Measurements from ENCODE around the gene PARD3. TPM values are rescaled to one million over a fixed set of nuclear protein-coding genes. Genes with fewer than 3 reads are reported as not detected.

The PARD3 gene
- total RNA-seq, 1 experiment from 2014 or later = not detected

DNA sequence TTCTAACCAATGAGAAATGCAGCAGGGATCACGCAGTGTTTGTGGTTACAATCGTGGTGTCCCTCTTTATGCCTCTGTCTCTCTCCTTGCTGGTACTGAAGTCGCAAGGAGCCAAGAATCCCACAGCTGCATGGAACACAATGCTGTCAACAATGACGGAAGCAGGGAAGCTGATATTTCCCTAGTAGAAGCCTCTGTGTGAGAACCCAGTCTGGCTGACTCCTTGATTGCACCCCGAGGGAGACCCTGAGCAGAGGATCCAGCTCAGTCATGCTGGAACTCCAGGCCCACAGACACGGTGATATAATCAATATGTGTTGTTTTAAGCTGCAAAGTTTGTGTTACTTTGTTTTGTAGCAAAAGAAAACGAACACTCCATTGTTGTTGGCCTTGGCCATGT, 677.9 kb downstream of the PARD3 start:
- no peaks in the 10 kb centered on the region for H3K9me2 ChIP-seq (replicated peaks; ENCODE audit: insufficient read depth, low read length)
- no peaks in the 10 kb centered on the region for H3K27me3 ChIP-seq (ENCODE audit: low read length)
- no peak overlapping the region for H3K4me2 ChIP-seq (ENCODE audit: low read depth, low read length, poor library complexity, severe bottlenecking)
- H3K4me3 ChIP-seq (ENCODE audit: low read length) = no peak overlapping the region
- no peaks in the 10 kb centered on the region for H4K20me1 ChIP-seq (ENCODE audit: insufficient read depth, low read depth, low read length)
- no peaks in the 10 kb centered on the region for H3K9me3 ChIP-seq (ENCODE audit: low read length)
- no peaks in the 10 kb centered on the region for H3K79me2 ChIP-seq (ENCODE audit: low read length)
- H2AFZ ChIP-seq (ENCODE audit: low read length) = no peak overlapping the region
- H3K36me3 ChIP-seq (ENCODE audit: insufficient read depth, low read length) = no peaks in the 10 kb centered on the region
- H3K27ac ChIP-seq (ENCODE audit: low read length) = no peak overlapping the region
- H3K9ac ChIP-seq (ENCODE audit: low read length) = no peak overlapping the region
- DNase-seq = no peak
- no peaks in the 10 kb centered on the region for H3K4me1 ChIP-seq (ENCODE audit: low read length)

GRCh38 chr10:34135515-34135914, 679.6 kb downstream of the PARD3 start:
- DNase-seq = no peak
- Histone ChIP-seq H3K9ac (ENCODE audit: low read length) (no peak overlapping the region), H3K9me2 (replicated peaks; ENCODE audit: insufficient read depth, low read length) (no peaks in the 10 kb centered on the region), H3K36me3 (ENCODE audit: insufficient read depth, low read length) (no peaks in the 10 kb centered on the region), H3K4me2 (ENCODE audit: low read depth, low read length, poor library complexity, severe bottlenecking) (no peak overlapping the region), H3K4me3 (ENCODE audit: low read length) (no peak overlapping the region), H3K27ac (ENCODE audit: low read length) (no peak overlapping the region), H3K4me1 (ENCODE audit: low read length) (no peaks in the 10 kb centered on the region), H3K79me2 (ENCODE audit: low read length) (no peaks in the 10 kb centered on the region), H2AFZ (ENCODE audit: low read length) (no peak overlapping the region), H3K9me3 (ENCODE audit: low read length) (no peaks in the 10 kb centered on the region), H3K27me3 (ENCODE audit: low read length) (no peaks in the 10 kb centered on the region), H4K20me1 (ENCODE audit: insufficient read depth, low read depth, low read length) (no peaks in the 10 kb centered on the region)

DNA sequence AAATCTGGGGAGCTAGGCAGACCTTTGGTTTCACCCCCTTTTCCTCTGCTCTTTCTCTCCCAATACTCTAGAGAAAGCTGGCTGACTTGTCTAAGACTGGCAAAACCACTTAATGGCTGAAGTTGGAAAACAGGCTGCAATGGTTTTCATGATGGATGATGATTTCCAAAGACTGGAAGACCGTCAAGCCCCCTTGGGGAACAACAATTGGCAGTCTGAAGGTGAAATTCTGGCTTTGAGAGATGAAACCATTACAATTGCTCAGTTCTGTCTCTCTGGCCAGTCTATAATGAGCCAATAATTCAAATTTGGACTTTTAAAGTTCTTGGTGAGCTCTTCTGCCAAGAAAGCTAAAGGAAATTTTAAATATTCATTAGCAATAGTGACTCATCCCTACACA, 680.5 kb downstream of the PARD3 start:
- Histone ChIP-seq H2AFZ (ENCODE audit: low read length) (no peak overlapping the region), H3K9me3 (ENCODE audit: low read length) (peaks cover 5% of the 10 kb centered on the region; the same call in 1 of the 2 replicates), H3K4me3 (ENCODE audit: low read length) (no peak overlapping the region), H3K4me1 (ENCODE audit: low read length) (no peaks in the 10 kb centered on the region), H3K9ac (ENCODE audit: low read length) (no peak overlapping the region), H4K20me1 (ENCODE audit: insufficient read depth, low read depth, low read length) (no peaks in the 10 kb centered on the region), H3K36me3 (ENCODE audit: insufficient read depth, low read length) (no peaks in the 10 kb centered on the region), H3K27ac (ENCODE audit: low read length) (no peak overlapping the region), H3K9me2 (replicated peaks; ENCODE audit: insufficient read depth, low read length) (no peaks in the 10 kb centered on the region), H3K4me2 (ENCODE audit: low read depth, low read length, poor library complexity, severe bottlenecking) (no peak overlapping the region), H3K79me2 (ENCODE audit: low read length) (no peaks in the 10 kb centered on the region), H3K27me3 (ENCODE audit: low read length) (no peaks in the 10 kb centered on the region)
- no peak for DNase-seq

DNA sequence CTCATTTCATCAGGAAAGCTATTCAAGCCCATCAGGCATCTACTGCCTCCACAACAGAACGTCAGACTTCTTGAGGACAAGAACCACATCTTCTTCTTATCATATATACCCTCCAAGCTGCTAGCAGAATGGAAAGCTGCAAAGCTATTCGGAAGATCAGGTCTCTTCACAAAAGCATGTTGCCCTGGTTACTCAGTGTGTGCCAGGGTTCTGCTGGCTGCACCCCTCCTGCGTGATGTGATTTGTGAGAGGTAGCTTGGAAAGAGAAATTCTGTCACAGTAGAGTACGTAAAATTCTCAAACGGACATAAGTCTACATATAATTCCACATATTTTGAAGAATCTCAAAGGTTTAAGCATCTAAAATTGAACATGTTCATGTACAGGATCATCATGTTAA, 681.7 kb downstream of the PARD3 start:
- Histone ChIP-seq H3K4me2 (ENCODE audit: low read depth, low read length, poor library complexity, severe bottlenecking) (no peak overlapping the region), H3K4me1 (ENCODE audit: low read length) (no peaks in the 10 kb centered on the region), H3K79me2 (ENCODE audit: low read length) (no peaks in the 10 kb centered on the region), H3K9me2 (replicated peaks; ENCODE audit: insufficient read depth, low read length) (no peaks in the 10 kb centered on the region), H3K36me3 (ENCODE audit: insufficient read depth, low read length) (no peaks in the 10 kb centered on the region), H3K27me3 (ENCODE audit: low read length) (no peaks in the 10 kb centered on the region), H3K27ac (ENCODE audit: low read length) (no peak overlapping the region), H3K9ac (ENCODE audit: low read length) (no peak overlapping the region), H3K9me3 (ENCODE audit: low read length) (peaks cover 5% of the 10 kb centered on the region; the same call in 1 of the 2 replicates), H3K4me3 (ENCODE audit: low read length) (no peak overlapping the region), H2AFZ (ENCODE audit: low read length) (no peak overlapping the region), H4K20me1 (ENCODE audit: insufficient read depth, low read depth, low read length) (no peaks in the 10 kb centered on the region)
- DNase-seq = no peak

- H3K27me3 ChIP-seq (ENCODE audit: low read length) = no peaks in the 10 kb centered on the region
- H4K20me1 ChIP-seq (ENCODE audit: insufficient read depth, low read depth, low read length) = no peaks in the 10 kb centered on the region
- no peak overlapping the region for H3K4me3 ChIP-seq (ENCODE audit: low read length)
- H3K4me2 ChIP-seq (ENCODE audit: low read depth, low read length, poor library complexity, severe bottlenecking) = no peak overlapping the region
- DNase-seq = no peak
- H3K79me2 ChIP-seq (ENCODE audit: low read length) = no peaks in the 10 kb centered on the region
- no peak overlapping the region for H2AFZ ChIP-seq (ENCODE audit: low read length)
- no peak overlapping the region for H3K27ac ChIP-seq (ENCODE audit: low read length)
- H3K9ac ChIP-seq (ENCODE audit: low read length) = no peak overlapping the region
- peaks cover 5% of the 10 kb centered on the region; the same call in 1 of the 2 replicates for H3K9me3 ChIP-seq (ENCODE audit: low read length)
- peaks cover 5% of the 10 kb centered on the region; the same call in 1 of the 2 replicates for H3K9me2 ChIP-seq (replicated peaks; ENCODE audit: insufficient read depth, low read length)
- H3K4me1 ChIP-seq (ENCODE audit: low read length) = no peaks in the 10 kb centered on the region
- H3K36me3 ChIP-seq (ENCODE audit: insufficient read depth, low read length) = no peaks in the 10 kb centered on the region
Observed at GRCh38 chr10:34131152-34131551, 683.9 kb downstream of the PARD3 start.

DNA sequence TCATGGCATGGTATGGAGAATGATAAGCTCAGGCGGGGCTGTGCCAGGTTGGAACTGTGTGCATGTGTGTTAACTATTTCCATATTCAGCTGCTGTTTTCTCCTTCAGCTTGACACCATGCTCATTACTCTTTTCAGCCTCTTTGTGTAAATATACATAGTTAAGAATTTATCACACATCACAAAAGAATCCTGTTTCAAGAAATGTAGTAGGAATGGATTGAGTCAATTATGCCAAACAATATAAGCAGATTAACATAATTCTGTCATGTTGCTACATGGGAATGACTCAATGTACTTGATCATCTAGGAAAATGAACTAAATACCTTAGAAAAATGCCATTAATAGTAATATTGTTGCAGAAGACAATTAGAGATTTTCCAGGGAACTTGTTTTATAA, 687.4 kb downstream of the PARD3 start:
- H3K4me3 ChIP-seq (ENCODE audit: low read length) = no peak overlapping the region
- H3K27ac ChIP-seq (ENCODE audit: low read length) = no peak overlapping the region
- H3K9me2 ChIP-seq (replicated peaks; ENCODE audit: insufficient read depth, low read length) = peaks cover 5% of the 10 kb centered on the region; the same call in 1 of the 2 replicates
- H3K79me2 ChIP-seq (ENCODE audit: low read length) = no peaks in the 10 kb centered on the region
- no peaks in the 10 kb centered on the region for H3K27me3 ChIP-seq (ENCODE audit: low read length)
- peaks cover 5% of the 10 kb centered on the region; the same call in 1 of the 2 replicates for H3K9me3 ChIP-seq (ENCODE audit: low read length)
- DNase-seq = no peak
- H3K4me1 ChIP-seq (ENCODE audit: low read length) = no peaks in the 10 kb centered on the region
- no peaks in the 10 kb centered on the region for H4K20me1 ChIP-seq (ENCODE audit: insufficient read depth, low read depth, low read length)
- no peak overlapping the region for H3K9ac ChIP-seq (ENCODE audit: low read length)
- H3K4me2 ChIP-seq (ENCODE audit: low read depth, low read length, poor library complexity, severe bottlenecking) = no peak overlapping the region
- no peak overlapping the region for H2AFZ ChIP-seq (ENCODE audit: low read length)
- no peaks in the 10 kb centered on the region for H3K36me3 ChIP-seq (ENCODE audit: insufficient read depth, low read length)

DNA sequence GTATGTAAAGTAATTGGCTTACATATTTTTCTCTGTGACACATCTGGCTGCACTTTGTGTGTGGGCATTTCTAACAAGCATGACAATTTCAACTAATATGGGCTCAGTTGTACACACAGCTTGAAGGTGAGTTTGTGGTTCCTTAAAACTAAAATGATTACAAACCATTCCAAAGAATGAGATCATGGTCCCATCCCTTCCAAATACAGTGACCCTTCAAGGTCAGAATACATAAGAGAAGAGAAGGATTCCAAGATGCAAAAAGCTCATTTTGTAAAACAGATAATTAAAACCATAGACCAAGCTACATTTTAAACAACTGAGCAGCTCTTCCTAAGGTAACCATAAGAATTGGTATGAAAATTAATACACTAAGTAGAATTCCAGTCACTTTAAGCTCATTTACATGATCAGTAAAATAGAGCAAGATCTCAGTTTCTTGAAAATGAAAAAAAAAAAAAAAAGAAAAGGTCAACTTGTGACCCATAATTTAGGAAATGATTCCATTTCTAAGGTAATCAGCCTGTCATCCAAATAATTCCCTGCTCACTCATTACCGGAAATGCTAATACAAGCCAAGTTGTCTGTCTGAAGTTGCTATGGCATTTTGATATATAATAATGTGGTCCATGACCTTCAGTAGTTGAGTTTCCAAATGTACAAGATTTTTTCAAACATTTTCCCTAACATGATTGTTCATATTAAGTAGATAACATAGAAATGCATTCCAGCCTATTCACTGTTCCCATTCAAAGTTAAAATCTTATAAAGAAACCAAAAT, 688.5 kb downstream of the PARD3 start:
- no peaks in the 10 kb centered on the region for H3K79me2 ChIP-seq (ENCODE audit: low read length)
- no peaks in the 10 kb centered on the region for H4K20me1 ChIP-seq (ENCODE audit: insufficient read depth, low read depth, low read length)
- no peak overlapping the region for H2AFZ ChIP-seq (ENCODE audit: low read length)
- no peaks in the 10 kb centered on the region for H3K4me1 ChIP-seq (ENCODE audit: low read length)
- no peaks in the 10 kb centered on the region for H3K36me3 ChIP-seq (ENCODE audit: insufficient read depth, low read length)
- H3K27ac ChIP-seq (ENCODE audit: low read length) = no peak overlapping the region
- DNase-seq = no peak
- no peaks in the 10 kb centered on the region for H3K27me3 ChIP-seq (ENCODE audit: low read length)
- peaks cover 5% of the 10 kb centered on the region; the same call in 1 of the 2 replicates for H3K9me2 ChIP-seq (replicated peaks; ENCODE audit: insufficient read depth, low read length)
- no peak overlapping the region for H3K4me2 ChIP-seq (ENCODE audit: low read depth, low read length, poor library complexity, severe bottlenecking)
- no peak overlapping the region for H3K9ac ChIP-seq (ENCODE audit: low read length)
- no peak overlapping the region for H3K4me3 ChIP-seq (ENCODE audit: low read length)
- H3K9me3 ChIP-seq (ENCODE audit: low read length) = peaks cover 5% of the 10 kb centered on the region; the same call in 1 of the 2 replicates

DNA sequence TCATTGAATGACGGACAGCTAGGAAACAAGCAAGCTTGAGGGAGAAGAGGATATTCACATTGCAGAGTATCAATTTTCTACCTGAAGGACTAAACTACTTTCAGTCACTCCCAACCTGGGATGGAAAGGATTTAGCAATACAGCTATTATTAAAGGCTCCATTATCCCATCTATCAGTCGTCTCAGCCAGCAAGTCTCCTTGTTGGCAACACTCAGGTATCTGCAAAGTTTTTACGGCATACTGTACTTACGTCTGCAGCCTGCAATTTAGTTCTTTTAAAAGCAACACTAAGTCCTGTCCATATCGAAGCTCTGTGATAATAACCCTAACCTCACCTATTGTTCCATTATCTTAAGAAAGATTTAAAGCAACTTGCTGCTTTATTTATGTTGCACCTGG, 689.4 kb downstream of the PARD3 start:
- H3K9ac ChIP-seq (ENCODE audit: low read length) = no peak overlapping the region
- H3K9me2 ChIP-seq (replicated peaks; ENCODE audit: insufficient read depth, low read length) = peaks cover 5% of the 10 kb centered on the region; the same call in 1 of the 2 replicates
- no peak overlapping the region for H3K4me3 ChIP-seq (ENCODE audit: low read length)
- H3K9me3 ChIP-seq (ENCODE audit: low read length) = peaks cover 5% of the 10 kb centered on the region; the same call in 1 of the 2 replicates
- no peaks in the 10 kb centered on the region for H3K36me3 ChIP-seq (ENCODE audit: insufficient read depth, low read length)
- H4K20me1 ChIP-seq (ENCODE audit: insufficient read depth, low read depth, low read length) = no peaks in the 10 kb centered on the region
- H2AFZ ChIP-seq (ENCODE audit: low read length) = no peak overlapping the region
- H3K27ac ChIP-seq (ENCODE audit: low read length) = no peak overlapping the region
- no peaks in the 10 kb centered on the region for H3K27me3 ChIP-seq (ENCODE audit: low read length)
- H3K4me1 ChIP-seq (ENCODE audit: low read length) = no peaks in the 10 kb centered on the region
- no peaks in the 10 kb centered on the region for H3K79me2 ChIP-seq (ENCODE audit: low read length)
- DNase-seq = no peak
- H3K4me2 ChIP-seq (ENCODE audit: low read depth, low read length, poor library complexity, severe bottlenecking) = no peak overlapping the region
